OCI-LY7 (cell line): ENCODE data around the gene NTRK3.

Source experiments
- CTCF ChIP-seq: fragments of 200-600 bp; sonication (generic); conservative IDR thresholded peaks from 2 replicates; pipeline ENCODE4 v1.5.1; 2014; ENCODE audit warnings: mild to moderate bottlenecking, antibody characterized with exemption, low read length, moderate library complexity, mixed read lengths
- EZH2phosphoT487 ChIP-seq: fragments of 200-600 bp; sonication (generic); IDR thresholded peaks from 2 replicates; pipeline ENCODE4 v1.6.1; 2018; ENCODE audit warnings: low read depth, borderline replicate concordance, mild to moderate bottlenecking, mixed run types, antibody characterized with exemption, low read length, moderate library complexity, mixed read lengths

- TF ChIP-seq EZH2phosphoT487 (no peak), CTCF (no peak)
These were observed 207.8 kb downstream of the NTRK3 start for GRCh38 chr15:88048755-88049154.
